GM19395 (cell line): ENCODE results near the gene TBXAS1.

ENCODE experiments used
- ATAC-seq: cut with Tn5 transposase; IDR thresholded peaks from one replicate; pipeline ENCODE4 v1.9.1; 2021; ENCODE audit warnings: mild to moderate bottlenecking, moderate library complexity; ENCODE audit not compliant: unreplicated experiment

Gene TBXAS1

GRCh38 chr7:139829025-139829774, at the start of gene TBXAS1:
Gene TBXAS1, plus strand, starts transcription at chr7:139829264. Its CDS starts 127 bp downstream, at chr7:139829391.
- no peak for ATAC-seq

DNA sequence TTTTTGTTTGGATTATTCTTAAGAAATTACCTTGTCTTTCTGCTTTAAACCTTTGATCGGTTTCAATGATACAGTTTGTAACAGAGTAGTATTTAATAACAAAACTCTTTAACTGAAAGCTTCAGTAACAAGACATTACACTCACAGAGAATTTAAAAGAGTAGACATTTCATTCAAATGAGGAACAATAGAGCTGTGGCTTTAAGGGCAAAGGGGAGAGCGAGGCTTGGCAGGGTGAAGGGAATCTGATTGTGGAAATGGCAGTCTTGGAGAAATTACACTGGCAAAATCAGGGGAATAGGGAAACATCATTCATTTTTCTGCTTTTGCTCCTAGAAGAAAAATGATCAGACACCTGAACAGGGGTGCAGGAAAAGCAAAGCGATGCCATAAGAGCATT, 46.1 kb upstream of the TBXAS1 start:
- no peak for ATAC-seq

GRCh38 chr7:139783647-139784385, 45.2 kb upstream of the TBXAS1 start:
- no peak for ATAC-seq

GRCh38 chr7:139784648-139785047, 44.4 kb upstream of the TBXAS1 start:
- no peak for ATAC-seq

DNA sequence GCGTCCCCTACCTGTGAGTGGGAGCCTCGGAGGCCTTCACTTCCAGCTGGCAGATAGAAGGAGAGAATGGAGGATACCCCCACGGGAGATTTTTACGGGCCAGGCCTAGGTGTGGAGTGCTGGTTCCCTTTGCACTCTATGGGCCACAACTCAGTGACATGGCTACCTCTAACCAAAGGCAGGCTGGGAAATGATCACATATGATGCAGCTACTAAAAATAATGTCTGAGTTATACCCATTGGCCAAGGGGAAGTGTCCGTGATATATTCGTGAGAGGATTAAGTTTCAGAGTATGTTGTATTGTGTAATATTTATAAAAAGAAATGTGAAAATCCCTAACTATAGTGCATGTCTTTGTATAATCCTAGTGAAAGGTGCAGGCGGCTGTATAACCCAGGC, 37.7 kb upstream of the TBXAS1 start:
- no peak for ATAC-seq

DNA sequence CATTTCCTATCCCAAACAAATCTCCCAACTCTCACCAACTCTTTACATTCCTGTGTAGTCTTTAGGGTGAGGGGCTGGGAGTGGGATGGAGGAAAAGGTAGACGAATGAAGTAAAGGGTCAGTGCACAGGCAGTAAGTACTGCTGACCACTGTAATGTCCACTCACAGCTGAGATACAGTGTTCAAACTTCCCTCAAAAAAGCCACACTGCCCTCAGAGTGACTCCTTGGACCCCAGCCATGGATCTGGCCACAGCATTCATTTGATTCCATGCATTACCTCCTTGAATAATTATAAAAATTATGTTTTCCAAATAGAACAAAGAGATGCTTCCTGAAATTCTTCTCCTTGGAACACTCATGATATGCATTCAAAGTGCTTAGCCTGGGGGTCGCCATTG, 31.5 kb upstream of the TBXAS1 start:
- no peak for ATAC-seq

DNA sequence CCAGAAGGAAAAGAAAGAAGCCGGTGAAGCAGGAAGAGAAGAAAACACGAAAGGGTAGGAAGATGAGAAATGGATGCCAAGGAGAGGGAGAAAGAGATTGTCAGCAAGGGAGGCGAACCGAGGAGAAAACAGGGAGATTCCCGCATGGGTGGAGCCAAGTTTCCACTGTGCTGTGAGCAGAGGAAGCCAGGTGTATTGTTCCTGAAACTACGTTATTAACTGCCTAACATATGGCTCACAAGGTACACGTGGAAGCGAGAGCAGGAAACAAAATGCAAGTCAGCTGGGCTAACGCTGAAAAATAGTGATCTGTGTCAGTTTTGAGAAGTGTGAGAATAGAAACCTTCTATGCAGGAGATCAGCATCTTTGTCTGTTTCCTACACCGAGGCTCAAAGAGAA, 30.8 kb upstream of the TBXAS1 start:
- ATAC-seq: peak; percentile 92

DNA sequence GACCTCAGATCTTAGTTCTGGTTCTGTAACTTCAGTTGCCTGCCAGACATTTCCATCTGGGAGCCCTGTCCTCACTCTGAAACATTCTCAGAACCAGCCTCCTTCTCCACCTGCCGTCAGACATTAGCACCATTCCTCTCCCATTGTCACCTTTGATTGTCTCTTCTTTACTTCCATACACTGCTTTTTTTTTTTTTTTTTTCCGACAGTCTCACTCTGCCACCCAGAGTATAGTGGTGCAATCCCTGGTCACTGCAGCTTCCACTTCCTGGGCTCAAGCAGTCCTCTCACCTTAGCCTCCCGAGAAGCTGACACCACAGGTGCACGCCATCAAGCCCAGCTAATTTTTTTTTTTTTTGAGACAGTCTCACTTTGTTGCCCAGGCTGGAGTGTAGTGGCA, 30.2 kb upstream of the TBXAS1 start:
- ATAC-seq: no peak

GRCh38 chr7:139799586-139799985, 29.5 kb upstream of the TBXAS1 start:
- peak; percentile 53 for ATAC-seq

DNA sequence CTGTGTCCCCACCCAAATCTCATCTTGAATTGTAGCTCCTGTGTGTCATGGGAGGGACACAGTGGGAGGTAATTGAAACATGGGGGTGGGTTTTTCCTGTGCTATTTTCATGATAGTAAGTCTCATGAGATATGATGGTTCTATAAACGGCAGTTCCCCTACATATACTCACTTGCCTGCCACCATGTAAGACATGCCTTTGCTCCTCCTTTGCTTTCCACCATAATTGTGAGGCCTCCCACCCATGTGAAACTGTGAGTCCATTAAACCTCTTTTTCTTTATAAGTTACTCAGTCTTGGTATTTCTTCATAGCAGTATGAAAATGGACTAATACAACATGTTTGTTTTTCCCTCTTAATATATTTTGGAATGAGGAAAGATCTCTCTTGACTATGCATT, 24.5 kb upstream of the TBXAS1 start:
- ATAC-seq: no peak

DNA sequence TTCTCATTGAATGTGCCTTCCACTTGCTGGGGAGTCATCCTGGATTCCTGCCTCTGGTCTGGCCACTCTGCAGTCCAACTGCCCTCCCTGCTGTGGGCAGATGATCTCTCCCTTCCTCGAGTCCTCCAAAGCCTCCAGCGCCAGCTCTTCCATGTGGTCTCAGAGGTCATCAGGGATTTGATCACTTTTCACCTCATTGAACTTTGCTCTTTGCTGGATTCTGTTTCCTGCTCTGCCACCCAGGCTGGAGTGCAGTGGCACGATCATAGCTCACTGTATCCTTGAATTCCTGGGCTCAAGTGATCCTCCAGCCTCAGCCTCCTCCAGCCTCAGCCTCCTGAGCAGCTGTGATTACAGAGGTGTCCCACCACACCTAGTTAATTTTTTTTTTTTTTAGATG, 22.1 kb upstream of the TBXAS1 start:
- ATAC-seq: no peak

DNA sequence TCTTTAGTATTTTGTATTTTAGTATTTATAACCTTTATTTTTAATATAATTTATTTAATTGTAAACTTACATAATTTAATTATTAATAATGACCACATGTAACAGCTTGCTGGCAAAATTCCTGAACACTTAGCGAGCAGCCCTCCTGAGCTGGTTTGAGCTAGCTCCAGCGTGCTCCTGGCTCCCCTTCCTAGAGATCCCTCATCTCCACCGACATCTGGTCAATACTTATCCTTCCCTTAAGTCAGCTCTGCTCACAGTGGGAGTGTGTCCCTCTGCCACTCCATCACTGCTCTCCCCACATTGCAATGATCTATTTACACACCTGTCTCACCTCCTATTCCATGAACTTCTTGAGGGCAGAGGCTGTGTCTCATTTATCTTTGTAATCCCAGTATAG, 20.6 kb upstream of the TBXAS1 start:
- ATAC-seq: no peak

GRCh38 chr7:139808846-139809442, 20.1 kb upstream of the TBXAS1 start:
- no peak for ATAC-seq

GRCh38 chr7:139811066-139811465, 18.0 kb upstream of the TBXAS1 start:
- no peak for ATAC-seq

DNA sequence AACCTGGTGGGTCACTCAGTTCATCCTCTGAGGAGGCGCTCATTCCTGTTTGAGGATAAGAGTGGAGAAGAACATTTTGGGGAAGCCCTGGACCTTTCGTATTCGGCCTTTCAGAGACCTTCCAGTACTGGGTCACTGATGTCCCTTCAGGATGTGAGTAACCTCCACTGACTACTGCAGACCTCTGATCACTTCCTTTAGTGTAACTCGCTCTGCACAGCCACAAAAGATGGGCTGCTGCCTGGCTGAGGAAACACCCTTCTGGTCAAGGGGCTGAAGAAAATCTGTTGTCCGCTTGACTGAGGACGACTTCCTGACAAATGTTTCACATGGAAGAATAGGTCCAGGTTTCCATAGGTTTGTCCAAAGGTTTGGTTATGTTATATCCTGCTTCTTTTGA, 15.9 kb upstream of the TBXAS1 start:
- ATAC-seq: no peak

DNA sequence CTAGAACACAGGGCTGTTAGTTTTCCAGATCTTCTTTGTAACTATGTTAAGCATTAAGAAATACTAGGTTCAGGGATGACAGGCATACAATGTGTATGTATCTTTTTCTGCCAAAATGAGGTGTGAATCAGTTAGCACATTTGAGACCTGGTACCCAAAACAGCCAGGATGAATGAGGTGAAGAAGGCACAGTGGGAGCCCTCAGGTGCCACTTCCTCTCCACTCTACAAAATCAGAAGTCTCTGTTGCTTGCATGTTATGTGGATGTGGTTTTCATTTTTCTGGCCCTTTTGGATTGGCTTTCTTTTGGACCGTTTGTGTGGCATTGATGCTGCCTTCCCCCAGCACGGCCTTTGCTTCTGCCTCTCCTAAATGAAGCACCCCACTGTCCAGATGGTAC, 15.4 kb upstream of the TBXAS1 start:
- ATAC-seq: no peak

DNA sequence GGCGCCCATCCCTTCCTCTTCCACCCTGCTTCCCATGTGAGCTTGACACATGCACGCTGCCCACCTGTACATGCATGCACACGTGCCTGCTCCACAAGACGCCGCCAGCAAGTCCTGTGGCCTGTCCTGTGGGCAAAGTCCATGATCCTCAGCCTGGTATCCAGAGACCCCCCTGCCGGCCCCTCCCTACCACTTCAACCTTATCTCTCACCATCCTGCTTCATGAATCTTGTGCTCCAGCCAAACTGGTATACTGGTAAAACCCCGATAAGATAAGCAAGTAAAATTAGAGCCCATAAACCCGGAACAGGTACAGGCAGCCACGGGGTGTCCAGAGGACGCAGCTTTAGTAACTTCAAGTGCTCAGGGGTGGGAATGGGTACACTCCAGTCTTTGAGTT, 11.8 kb upstream of the TBXAS1 start:
- ATAC-seq: no peak

DNA sequence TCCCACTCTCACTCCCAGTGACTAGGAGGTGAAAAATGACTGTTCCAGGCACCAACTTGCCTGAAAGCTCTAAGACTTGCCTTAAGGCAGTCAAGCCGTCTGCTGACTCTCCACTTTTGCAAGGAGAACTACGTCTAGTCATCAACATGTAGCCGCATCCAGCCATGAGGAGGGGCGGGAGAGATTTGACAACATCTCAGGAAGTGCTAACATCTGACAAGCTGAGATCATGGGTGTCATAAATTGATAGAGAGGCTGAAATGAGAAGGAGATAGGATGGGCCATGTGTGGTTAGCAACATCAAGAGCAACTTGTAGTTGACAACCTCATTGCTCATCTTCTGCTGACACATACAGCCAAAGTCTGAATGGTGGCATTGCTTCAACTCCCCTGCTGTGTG, 9.0 kb upstream of the TBXAS1 start:
- no peak for ATAC-seq

- ATAC-seq: no peak
These were observed 7.5 kb upstream of the TBXAS1 start for GRCh38 chr7:139821349-139822105.

GRCh38 chr7:139822855-139823254, 6.2 kb upstream of the TBXAS1 start:
- ATAC-seq: no peak

GRCh38 chr7:139823959-139824521, 5.0 kb upstream of the TBXAS1 start:
- ATAC-seq: no peak
